IMR-90 (cell line): ENCODE data around the gene RFC2. TPM values are rescaled to one million over a fixed set of nuclear protein-coding genes. Genes with fewer than 3 reads are reported as not detected.
A peak's percentile ranks its signal among the peaks of the same experiment; 100 is the strongest.

Experiments used
- ATAC-seq: fragments of 200-7000 bp; cut with Tn5 transposase; 2 replicates; pipeline ENCODE4 v1.9.1; 2020; ENCODE audit warnings: low read depth, mild to moderate bottlenecking, moderate library complexity
- BruUV-seq: library from RNA; stranded (reverse); fragments of 400-500 nt; replicated peaks from 2 replicates; lab custom pipeline; 2021; lab: Mats Ljungman, UMichigan
- CTCF ChIA-PET: fragments of 300-600 bp; formaldehyde crosslinking; extraction: SDS; loops from one replicate; lab custom pipeline; 2021; ENCODE audit warnings: antibody characterized with exemption; lab: Yijun Ruan, JAX
- POLR2A ChIA-PET: fragments of 300-600 bp; sonication (Branson Sonifier 250); formaldehyde crosslinking; loops from one replicate; lab custom pipeline; 2022; ENCODE audit warnings: antibody characterized with exemption; ENCODE audit not compliant: unreplicated experiment; lab: Charles Lee
- DNase-seq: peaks from one replicate; pipeline ENCODE4 v3.0.0; 2013
- H2AFZ ChIP-seq: replicated peaks from 2 replicates; pipeline ENCODE3; 2013; ENCODE audit warnings: low read length, mild to moderate bottlenecking; ENCODE audit not compliant: poor library complexity
- H2AK5ac ChIP-seq: 2 replicates; pipeline ENCODE4 v1.6.1; 2013; ENCODE audit warnings: low read depth, low read length, inconsistent platforms
- H2AK9ac ChIP-seq: replicated peaks from 2 replicates; pipeline ENCODE3; 2013; ENCODE audit warnings: mild to moderate bottlenecking, low read depth, low read length, moderate library complexity; ENCODE audit not compliant: poor library complexity
- H2BK120ac ChIP-seq: 2 replicates; pipeline ENCODE4 v1.6.1; 2013; ENCODE audit warnings: low read depth, low read length, inconsistent platforms
- H2BK15ac ChIP-seq: 3 replicates; pipeline ENCODE4 v1.6.1; 2013; ENCODE audit warnings: low read depth, low read length, inconsistent platforms
- H2BK20ac ChIP-seq: 2 replicates; pipeline ENCODE4 v1.6.1; 2013; ENCODE audit warnings: low read depth, mild to moderate bottlenecking, inconsistent platforms, low read length, moderate library complexity
- H2BK5ac ChIP-seq: 2 replicates; pipeline ENCODE4 v1.6.1; 2013; ENCODE audit warnings: mild to moderate bottlenecking, low read depth, low read length, inconsistent platforms; ENCODE audit not compliant: poor library complexity, severe bottlenecking
- H3K14ac ChIP-seq: replicated peaks from 2 replicates; pipeline ENCODE4 v1.6.1; 2013; ENCODE audit warnings: low read depth, low read length, inconsistent platforms
- H3K18ac ChIP-seq: 2 replicates; pipeline ENCODE4 v1.6.1; 2013; ENCODE audit warnings: low read depth, low read length, control low read depth
- H3K23ac ChIP-seq: 2 replicates; pipeline ENCODE4 v1.6.1; 2013; ENCODE audit warnings: low read depth, low read length, inconsistent platforms
- H3K27ac ChIP-seq: 2 replicates; pipeline ENCODE4 v1.5.1; 2013; ENCODE audit warnings: mild to moderate bottlenecking, control low read depth, low read length; ENCODE audit not compliant: insufficient read depth
- H3K27me3 ChIP-seq: 2 replicates; pipeline ENCODE4 v1.6.1; 2013; ENCODE audit warnings: low read length; ENCODE audit not compliant: control insufficient read depth, insufficient read depth
- H3K36me3 ChIP-seq: 2 replicates; pipeline ENCODE4 v1.6.1; 2013; ENCODE audit warnings: low read length, mixed read lengths; ENCODE audit not compliant: control insufficient read depth, insufficient read depth
- H3K4ac ChIP-seq: 2 replicates; pipeline ENCODE4 v1.6.1; 2013; ENCODE audit warnings: low read depth, low read length, inconsistent platforms
- H3K4me1 ChIP-seq: 2 replicates; pipeline ENCODE4 v1.6.1; 2013; ENCODE audit warnings: low read length, mixed read lengths; ENCODE audit not compliant: control insufficient read depth, insufficient read depth
- H3K4me2 ChIP-seq: 2 replicates; pipeline ENCODE4 v1.6.1; 2013; ENCODE audit warnings: low read depth, mild to moderate bottlenecking, control low read depth, low read length, moderate library complexity
- H3K4me3 ChIP-seq: 2 replicates; pipeline ENCODE4 v1.5.1; 2013; ENCODE audit warnings: low read depth, mild to moderate bottlenecking, control low read depth, low read length, moderate library complexity; ENCODE audit not compliant: insufficient read depth
- H3K56ac ChIP-seq: 2 replicates; pipeline ENCODE4 v1.6.1; 2013; ENCODE audit warnings: low read length, inconsistent platforms; ENCODE audit not compliant: insufficient read depth; ENCODE audit errors: extremely low read depth
- H3K79me1 ChIP-seq, 2 experiments: 2 replicates each; pipeline ENCODE4 v1.6.1; 2013; ENCODE audit warnings: low read length in 2 of 2, inconsistent platforms in 1 of 2, low read depth in 1 of 2
- H3K9ac ChIP-seq: 2 replicates; pipeline ENCODE4 v1.6.1; 2013; ENCODE audit warnings: low read depth, low read length, control low read depth
- H3K9me1 ChIP-seq: 2 replicates; pipeline ENCODE4 v1.6.1; 2013; ENCODE audit warnings: low read length, inconsistent platforms; ENCODE audit not compliant: insufficient read depth
- H3K9me3 ChIP-seq: 2 replicates; pipeline ENCODE4 v1.6.1; 2013; ENCODE audit warnings: low read length; ENCODE audit not compliant: control insufficient read depth, insufficient read depth
- H4K20me1 ChIP-seq: 2 replicates; pipeline ENCODE4 v1.6.1; 2013; ENCODE audit warnings: low read length, inconsistent platforms; ENCODE audit not compliant: insufficient read depth
- H4K5ac ChIP-seq: 2 replicates; pipeline ENCODE4 v1.6.1; 2013; ENCODE audit warnings: mild to moderate bottlenecking, low read depth, low read length, control low read depth
- H4K8ac ChIP-seq, 2 experiments: 2 replicates each; pipeline ENCODE4 v1.6.1; 2013; ENCODE audit warnings: low read depth in 2 of 2, low read length in 2 of 2, control low read depth in 1 of 2, inconsistent platforms in 1 of 2
- H4K91ac ChIP-seq: 2 replicates; pipeline ENCODE4 v1.6.1; 2013; ENCODE audit warnings: low read depth, low read length, inconsistent platforms; ENCODE audit not compliant: insufficient read depth
- BHLHE40 ChIP-seq: fragments of 150-350 bp; IDR thresholded peaks from 2 replicates; pipeline ENCODE4 v1.6.1; 2016; ENCODE audit warnings: mild to moderate bottlenecking, low read depth, low read length
- CTCF ChIP-seq: conservative IDR thresholded peaks from 2 replicates; pipeline ENCODE4 v1.5.1; 2012; ENCODE audit warnings: mild to moderate bottlenecking, low read depth, low read length, improper control_type of control experiment
- RCOR1 ChIP-seq: IDR thresholded peaks from 2 replicates; pipeline ENCODE4 v1.6.1; 2012; ENCODE audit warnings: mild to moderate bottlenecking, low read length, improper control_type of control experiment; ENCODE audit not compliant: insufficient replicate concordance
- WGBS, 2 experiments: methylation state at CpG; one replicate each; pipeline versions ENCODE4 v1.1.5 to v1.1.7; 2013; ENCODE audit warnings: missing lambda C conversion rate in 2 of 2; ENCODE audit not compliant: insufficient read length in 1 of 2; ENCODE audit errors: extremely low coverage in 2 of 2; 5-methylcytosine and 5-hydroxymethylcytosine counted together
- dilution Hi-C: fragments of 300-500 bp; cut with HindIII; formaldehyde crosslinking; loops from one replicate; pipeline ENCODE4 v1.14.3; 2018; ENCODE audit warnings: low sequenced_read_pairs; ENCODE audit not compliant: unreplicated experiment
- in situ Hi-C: fragments of 300-500 bp; cut with MboI; formaldehyde crosslinking; loops from 3 replicates; pipeline ENCODE4 v1.14.3; 2019; ENCODE audit warnings: low sequenced_read_pairs, inconsistent platforms, mixed read lengths
- intact Hi-C: fragments of 100-400 bp; cut with micrococcal nuclease; formaldehyde crosslinking; loops from 2 replicates; pipeline ENCODE4 v1.10.0; 2022
- polyA plus RNA-seq, 3 experiments: library from polyadenylated mRNA; depleted of rRNA; stranded (reverse); fragments of >200 nt; gene quantifications; 2 replicates each; pipeline ENCODE4 v1.2.3, GENCODE V29; 2012; ENCODE audit warnings: low replicate concordance in 1 of 3
- total RNA-seq: library from RNA; depleted of rRNA; stranded (reverse); fragments of >200 nt; gene quantifications from 2 replicates; pipeline ENCODE4 v1.2.3, GENCODE V29; 2012

Gene RFC2
- total and polyA plus RNA-seq, 2 of the 4 experiments (the other 2 are of a cell fraction), result 25.2 to 37.8 TPM

DNA sequence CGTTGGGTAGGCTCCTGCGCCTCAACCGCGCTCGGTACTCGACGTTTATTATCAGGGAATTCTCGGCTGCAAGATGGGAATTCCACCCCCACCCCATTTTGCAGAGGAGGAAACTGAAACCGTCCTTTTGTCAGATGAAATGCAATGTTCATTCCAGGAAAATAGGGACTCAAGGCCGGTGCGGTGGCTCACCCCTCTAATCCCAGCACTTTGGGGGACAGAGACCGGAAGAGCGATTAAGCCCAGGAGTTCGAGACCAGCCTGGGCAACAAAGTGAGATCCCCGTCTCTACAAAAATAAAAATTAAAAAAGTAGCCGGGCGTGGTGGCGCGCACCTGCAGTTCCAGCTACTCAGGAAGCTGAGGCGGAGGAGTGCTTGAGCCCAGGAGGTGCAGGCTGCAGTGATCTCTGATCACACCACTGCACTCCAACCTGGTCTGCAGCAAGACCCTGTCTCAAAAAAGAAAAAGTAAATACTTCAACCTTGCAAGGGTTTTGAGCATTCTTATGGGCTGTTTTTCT, 720 bp upstream of the RFC2 start:
- peak overlapping the region; percentile 87 for H2BK120ac ChIP-seq
- peak overlapping the region; percentile 62 to 88 for H4K8ac ChIP-seq
- H3K9me3 ChIP-seq, result no peaks in the 10 kb centered on the region
- in situ Hi-C loops, result no loop called here
- H3K23ac ChIP-seq, result peak overlapping the region; percentile 87
- no peaks in the 10 kb centered on the region for H4K20me1 ChIP-seq
- intact Hi-C loops, result loop anchor here (2.0 kb wide), 1 partner anchor 36 kb away; no protein-coding TSS in a partner anchor
- peaks cover 8% of the 10 kb centered on the region for H3K36me3 ChIP-seq
- BruUV-seq, result no TSS peak
- H3K27me3 ChIP-seq, result no peaks in the 10 kb centered on the region
- H2AK5ac ChIP-seq, result peak overlapping the region; percentile 29
- H3K56ac ChIP-seq, result peak overlapping the region; percentile 49
- peak overlapping the region; percentile 43; the same call in 1 of the 2 replicates for H3K18ac ChIP-seq
- peak overlapping the region; percentile 82 for H3K4me2 ChIP-seq
- H3K27ac ChIP-seq, result peak overlapping the region; percentile 86
- H2AK9ac ChIP-seq, result peak overlapping the region; percentile 90
- dilution Hi-C loops, result no loop called here
- peak overlapping the region; percentile 79 for H3K9ac ChIP-seq
- H2BK5ac ChIP-seq, result peak overlapping the region; percentile 92
- WGBS, 2 experiments, result 9% methylated on average over 4 of the region's 20 CpGs; no CpG with 5 or more reads in 1 of the 2 experiments
- TF ChIP-seq BHLHE40 (no peak), RCOR1 (no peak), CTCF (no peak)
- H4K91ac ChIP-seq, result peak overlapping the region; percentile 60
- H3K4me1 ChIP-seq, result peaks cover 10% of the 10 kb centered on the region
- H4K5ac ChIP-seq, result peak overlapping the region; percentile 74
- H3K4ac ChIP-seq, result peak overlapping the region; percentile 90
- peaks cover 26 to 36% of the 10 kb centered on the region in 2 experiments for H3K79me1 ChIP-seq
- no peak for DNase-seq
- ChIA-PET CTCF (no interaction called here), POLR2A (no interaction called here)
- peak overlapping the region; percentile 90 for H3K14ac ChIP-seq
- H3K4me3 ChIP-seq, result peak overlapping the region; percentile 73
- H3K9me1 ChIP-seq, result peaks cover 12% of the 10 kb centered on the region
- peak overlapping the region; percentile 100 for H2AFZ ChIP-seq
- 0 out of 2 replicates have a peak overlapping the region, but pooled peaks have one; percentile 49 for H2BK20ac ChIP-seq
- no peak; the same call in 1 of the 2 replicates for ATAC-seq
- H2BK15ac ChIP-seq, result peak overlapping the region; percentile 7; the same call in 1 of the 3 replicates
